HG02840 (cell line): ENCODE results near the gene FARP1.

Experiments used
- ATAC-seq: cut with Tn5 transposase; IDR thresholded peaks from one replicate; pipeline ENCODE4 v1.9.1; 2021; ENCODE audit warnings: mild to moderate bottlenecking, moderate library complexity, moderate number of reproducible peaks; ENCODE audit not compliant: unreplicated experiment, low FRiP score

The FARP1 gene

GRCh38 chr13:98321395-98321794, 178.5 kb downstream of the FARP1 start:
- no peak for ATAC-seq

- ATAC-seq = no peak
Measured at GRCh38 chr13:98322091-98322718, 179.3 kb downstream of the FARP1 start.

DNA sequence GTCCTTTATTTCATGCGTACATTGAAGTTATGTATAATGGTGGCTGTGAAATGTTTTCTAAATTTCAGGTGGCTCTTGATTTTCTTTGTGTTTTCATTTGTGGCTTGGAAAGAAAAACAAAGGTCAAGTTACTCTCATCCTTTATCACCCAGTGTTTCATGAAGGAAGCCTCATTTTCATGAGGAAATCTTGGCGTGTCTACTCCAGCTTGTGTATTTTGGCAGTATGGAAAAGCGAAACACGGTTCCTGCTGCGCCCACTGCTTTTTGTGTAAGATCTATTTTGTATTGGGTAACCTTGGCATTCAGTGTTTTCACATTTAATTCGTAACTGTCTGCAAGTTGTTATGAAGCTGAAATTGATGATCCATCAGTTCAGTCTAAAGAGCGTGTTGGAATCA, 181.2 kb downstream of the FARP1 start:
- no peak for ATAC-seq

GRCh38 chr13:98325724-98326123, 182.8 kb downstream of the FARP1 start:
- no peak for ATAC-seq

DNA sequence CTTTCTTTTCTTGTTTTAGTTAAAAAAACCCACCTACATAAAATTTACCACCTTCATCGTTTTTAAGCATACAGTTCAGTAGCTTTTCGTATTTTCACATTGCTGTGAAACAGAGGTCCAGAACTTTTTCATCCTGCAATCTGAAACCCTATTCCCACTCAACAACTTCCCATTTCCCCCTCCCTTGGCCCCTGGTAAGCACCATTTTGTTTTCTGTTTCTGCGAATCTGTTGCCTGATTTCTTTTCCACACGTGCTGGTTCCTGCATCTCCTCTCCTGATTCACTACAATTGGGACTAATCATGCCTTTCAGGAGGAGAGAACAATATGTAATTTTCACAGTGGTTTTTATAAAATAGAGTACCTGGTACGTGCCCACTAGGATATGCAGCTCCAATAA, 183.4 kb downstream of the FARP1 start:
- ATAC-seq = no peak

GRCh38 chr13:98327371-98328270, 184.7 kb downstream of the FARP1 start:
- no peak for ATAC-seq

DNA sequence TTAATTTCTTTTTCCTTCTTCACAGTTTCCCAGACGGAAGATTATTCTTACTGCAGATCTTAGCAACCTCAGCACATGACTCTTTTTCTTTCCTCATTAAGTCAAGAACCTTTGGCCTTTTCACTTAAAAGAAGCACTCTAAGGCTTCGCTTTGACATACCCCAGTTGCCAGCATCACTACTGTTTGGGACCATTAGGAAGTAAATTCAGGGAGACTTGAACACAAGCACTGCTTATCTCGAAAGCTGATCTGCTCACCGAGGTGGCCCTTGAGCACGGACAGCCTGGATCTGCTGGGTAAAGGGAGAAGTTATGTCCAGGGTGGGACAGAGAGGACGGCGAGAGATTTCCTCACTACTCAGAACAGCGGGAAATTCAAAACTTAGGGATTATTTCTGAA, 185.6 kb downstream of the FARP1 start:
- no peak for ATAC-seq

GRCh38 chr13:98332222-98332621, 189.3 kb downstream of the FARP1 start:
- no peak for ATAC-seq

DNA sequence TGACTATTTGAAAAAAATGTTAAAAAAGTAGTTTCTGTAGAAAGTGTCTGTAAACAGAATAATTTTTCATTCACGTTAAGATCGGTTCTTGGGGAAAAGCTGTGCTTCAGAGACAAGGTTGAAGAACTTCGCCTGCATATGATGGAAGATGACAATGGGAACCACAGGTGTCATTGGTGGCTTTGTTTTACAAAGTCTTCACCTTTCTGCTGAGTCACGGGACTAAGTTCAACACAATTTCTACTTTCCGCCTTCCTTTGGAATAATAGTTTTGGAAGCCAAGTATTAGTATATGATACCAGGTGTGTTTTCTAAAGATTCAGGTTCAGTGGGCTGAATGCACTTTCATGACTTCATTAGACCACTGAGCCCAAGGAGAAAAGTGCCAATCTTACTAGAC, 189.8 kb downstream of the FARP1 start:
- no peak for ATAC-seq

DNA sequence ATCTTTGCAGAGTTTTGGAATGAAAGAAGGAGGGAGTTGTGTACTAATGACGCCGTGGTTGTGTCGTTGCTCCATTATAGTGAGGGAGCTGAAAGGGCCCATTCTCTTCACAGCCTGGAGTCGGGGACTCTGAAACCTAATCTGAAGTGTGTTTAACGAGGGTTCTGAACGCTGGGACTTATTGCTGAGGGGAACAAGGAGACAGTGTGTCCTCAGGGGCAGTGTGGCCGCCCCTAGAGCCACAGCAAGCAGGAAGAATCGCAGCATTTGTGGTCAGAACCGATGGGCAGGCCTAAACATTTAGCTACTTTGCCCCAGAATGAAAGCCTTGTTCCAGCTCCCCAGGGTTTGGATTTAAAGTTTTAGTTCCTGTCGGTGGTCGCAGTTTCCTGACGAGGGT, 190.6 kb downstream of the FARP1 start:
- ATAC-seq = no peak

GRCh38 chr13:98334620-98335205, 191.8 kb downstream of the FARP1 start:
- no peak for ATAC-seq

DNA sequence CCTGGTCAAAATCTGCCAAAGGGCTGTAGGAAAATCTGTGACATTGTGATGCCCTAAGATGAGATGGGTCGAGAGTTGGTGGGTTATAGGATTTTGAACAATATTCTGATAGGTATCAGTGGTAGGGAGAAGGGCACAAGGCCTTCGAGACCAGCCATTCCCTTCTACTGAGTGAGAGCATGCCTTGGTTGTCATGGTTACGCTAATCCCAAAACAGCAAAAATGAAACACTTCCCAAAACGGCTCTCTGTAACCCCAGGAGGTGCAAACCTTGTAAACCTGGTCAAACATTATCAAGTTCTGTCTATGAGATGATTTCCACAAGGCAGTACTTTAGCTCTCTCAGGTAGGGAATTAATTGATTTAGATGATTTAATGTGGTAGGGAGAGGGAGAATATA, 192.8 kb downstream of the FARP1 start:
- ATAC-seq = no peak

GRCh38 chr13:98338310-98338709, 195.4 kb downstream of the FARP1 start:
- no peak for ATAC-seq

- ATAC-seq = no peak
Measured at GRCh38 chr13:98339684-98340425, 197.0 kb downstream of the FARP1 start.

GRCh38 chr13:98342953-98343352, 200.1 kb downstream of the FARP1 start:
- ATAC-seq = no peak

GRCh38 chr13:98343461-98343860, 200.6 kb downstream of the FARP1 start:
- no peak for ATAC-seq

DNA sequence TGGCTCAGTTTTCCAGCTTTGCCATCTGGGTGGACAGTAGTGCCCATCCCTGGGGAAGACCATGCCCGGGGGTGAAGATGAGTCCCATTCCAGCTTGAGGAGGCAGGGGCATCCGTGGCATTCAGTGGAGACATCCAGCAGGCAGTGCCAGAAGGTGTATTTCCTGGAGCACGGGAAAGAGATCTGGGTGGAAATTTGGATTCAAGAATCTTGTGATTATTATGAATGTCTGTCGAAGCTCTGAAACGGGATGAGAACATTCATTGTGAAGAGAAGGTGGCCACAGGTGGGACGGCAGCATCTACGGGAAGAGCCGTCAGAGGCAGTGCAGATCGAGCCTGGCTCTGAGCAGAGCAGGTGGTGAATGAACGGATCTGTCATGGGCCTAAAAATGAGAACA, 201.5 kb downstream of the FARP1 start:
- no peak for ATAC-seq

DNA sequence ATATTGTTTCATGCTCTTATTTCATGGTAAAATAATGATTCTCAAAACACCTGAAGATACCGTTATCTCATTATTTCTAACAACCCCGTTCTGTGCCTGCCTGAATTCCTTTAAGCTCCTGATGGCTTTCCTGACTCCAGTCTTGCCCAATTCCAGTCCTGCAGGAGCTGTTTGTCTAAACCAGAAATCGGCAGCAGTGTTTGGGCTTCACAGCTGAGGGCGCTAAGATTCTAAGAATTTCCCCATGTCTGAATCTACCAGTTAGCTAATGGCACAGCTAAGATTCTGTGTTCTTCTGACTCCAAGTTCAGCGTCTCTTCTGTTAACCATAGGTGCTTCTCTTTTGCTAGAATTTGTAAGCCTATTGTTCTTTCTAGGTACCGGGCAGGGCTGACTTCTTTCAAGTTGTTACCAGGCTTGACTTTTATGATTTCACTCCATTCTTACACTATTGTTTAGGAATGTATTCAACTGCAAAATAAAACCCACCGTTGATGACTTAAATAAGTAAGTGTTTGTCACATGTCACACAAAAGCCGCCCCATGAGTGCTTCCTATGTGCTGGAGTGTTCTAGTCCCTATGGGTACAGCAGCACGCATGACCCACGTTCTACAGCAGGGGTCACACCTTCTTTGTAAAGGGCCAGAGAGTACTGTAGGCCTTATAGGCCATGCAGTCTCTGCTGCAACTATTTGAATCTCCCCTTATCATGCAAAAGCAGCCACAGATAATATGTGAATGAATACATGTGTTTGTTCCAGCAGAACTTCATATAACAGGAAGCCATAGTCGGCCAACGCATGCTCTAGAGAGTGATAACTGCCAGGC, 202.4 kb downstream of the FARP1 start:
- no peak for ATAC-seq

DNA sequence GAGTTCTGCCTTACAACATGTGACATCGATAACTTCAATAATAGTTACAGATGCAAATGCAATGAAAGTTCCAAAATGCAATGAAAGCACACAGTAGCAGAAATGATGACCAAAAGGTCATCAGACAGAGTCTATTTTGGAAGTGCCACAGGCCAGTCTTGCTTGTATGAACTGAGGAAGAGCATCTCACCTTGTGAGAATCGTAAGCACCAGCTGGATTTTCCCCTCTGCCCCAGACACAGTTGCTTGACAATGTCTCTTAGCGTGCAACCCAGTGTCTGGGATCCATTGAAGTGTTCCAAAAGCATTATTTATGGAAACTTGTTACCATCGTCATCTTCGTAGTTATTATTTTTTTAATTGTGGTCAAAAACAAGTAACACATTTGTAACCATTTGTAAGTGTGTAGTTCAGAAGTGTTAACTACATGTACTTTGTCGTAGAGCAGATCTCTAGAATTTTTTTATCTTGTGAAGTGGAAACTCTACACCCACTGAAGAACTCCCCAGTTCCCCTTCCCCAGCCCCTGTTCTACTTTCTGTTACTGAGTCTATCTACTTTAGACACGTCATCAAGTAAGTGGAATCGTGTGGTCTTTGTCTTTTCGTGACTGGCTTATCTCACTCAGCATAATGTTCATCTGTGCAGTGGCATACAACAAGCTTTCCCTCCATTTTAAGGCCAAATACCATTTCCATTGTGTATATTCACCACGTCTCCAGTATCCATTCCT, 204.2 kb downstream of the FARP1 start:
- ATAC-seq = no peak
